Measurements from ENCODE around the gene SSUH2.
"Not testable (repeated sequence)": the region's sequence is repeated elsewhere in the genome, so short reads cannot be mapped to it uniquely, and the experiment has no call there.

The SSUH2 gene

GRCh38 chr3:8608791-8609467 lies 35.7 kb downstream of the SSUH2 start:
- DNase-seq (ENCODE audit: low read depth in 2 of 2) = no peak

DNA sequence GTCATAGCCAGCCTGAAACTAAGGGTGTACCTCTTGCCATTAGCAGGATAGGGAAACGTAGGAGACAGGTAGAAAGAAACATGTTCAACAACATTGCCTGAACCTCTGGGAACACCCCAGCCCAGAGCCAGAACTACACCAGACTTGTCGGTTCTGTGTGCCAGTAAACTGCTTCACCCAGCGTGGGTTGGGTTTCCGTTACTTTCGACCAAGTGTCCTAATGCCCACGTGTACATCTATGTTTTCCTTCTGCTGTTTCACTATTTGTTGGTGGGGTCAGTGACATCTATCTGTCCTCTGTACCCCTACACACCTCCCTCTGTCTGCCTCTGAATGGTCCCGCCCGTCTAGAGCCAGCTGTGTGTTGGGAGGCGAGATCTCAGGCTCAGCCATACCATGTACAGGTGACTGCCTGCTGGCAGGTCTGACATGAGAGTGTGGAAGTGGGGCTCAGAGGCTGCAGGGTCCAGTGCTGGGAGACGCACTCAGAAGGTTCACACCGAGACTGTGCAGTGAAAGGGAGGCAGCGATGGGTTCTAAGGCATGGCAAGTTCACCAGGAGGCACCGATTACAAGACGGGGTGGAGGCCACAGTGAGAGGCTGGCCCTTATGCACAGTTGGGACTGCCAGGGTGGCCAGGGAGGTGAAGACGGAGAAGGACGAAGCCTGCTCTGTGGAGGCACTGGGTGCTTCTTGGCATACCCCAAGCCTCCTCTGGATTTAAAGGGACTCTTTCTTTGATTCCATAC lies 36.4 kb downstream of the SSUH2 start:
- DNase-seq (ENCODE audit: low read depth in 2 of 2) = no peak

DNA sequence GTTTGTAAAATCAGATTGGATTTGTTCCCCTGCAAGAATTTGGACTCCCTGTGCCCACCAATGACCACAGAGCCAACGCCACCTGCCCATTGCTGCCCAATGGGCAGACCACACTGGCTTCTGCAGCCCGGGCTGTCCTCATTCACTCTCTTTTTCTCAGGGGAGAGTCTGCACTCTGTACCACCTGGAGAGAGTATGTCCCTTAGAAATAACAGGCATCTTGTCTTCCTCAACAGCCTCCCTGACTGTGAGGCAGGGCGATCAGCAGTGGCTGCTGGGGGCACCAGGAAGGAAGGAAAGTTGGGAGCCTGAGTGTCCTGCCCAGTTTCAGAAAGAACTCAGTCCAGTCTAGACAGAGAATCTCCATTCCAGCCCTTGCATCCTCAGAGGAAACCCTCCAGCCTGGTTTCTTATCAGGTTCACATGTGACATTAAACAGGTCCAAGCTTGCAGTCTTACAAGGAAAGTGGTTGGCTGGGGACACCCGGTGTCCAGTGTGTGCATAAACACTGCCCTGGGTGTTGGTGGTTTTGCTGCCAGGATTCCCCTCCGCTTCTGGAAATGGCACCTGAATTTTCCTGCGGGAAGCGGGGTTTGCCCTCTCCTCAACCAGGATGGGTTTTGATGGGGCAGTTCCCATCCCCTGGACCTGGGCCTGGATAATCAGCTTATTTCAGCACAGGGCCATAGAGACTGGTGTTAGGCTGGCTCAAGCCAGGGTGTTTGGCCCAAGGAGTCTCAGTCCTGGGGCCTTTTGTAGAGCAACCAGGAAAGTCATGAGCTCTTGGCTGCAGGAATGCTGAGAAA lies 37.2 kb downstream of the SSUH2 start:
- DNase-seq (ENCODE audit: low read depth in 2 of 2) = no peak

GRCh38 chr3:8606701-8607231 lies 37.8 kb downstream of the SSUH2 start:
- DNase-seq (ENCODE audit: low read depth in 2 of 2) = no peak

GRCh38 chr3:8604988-8605387 lies 39.6 kb downstream of the SSUH2 start:
- no peak for DNase-seq (ENCODE audit: low read depth in 2 of 2)

DNA sequence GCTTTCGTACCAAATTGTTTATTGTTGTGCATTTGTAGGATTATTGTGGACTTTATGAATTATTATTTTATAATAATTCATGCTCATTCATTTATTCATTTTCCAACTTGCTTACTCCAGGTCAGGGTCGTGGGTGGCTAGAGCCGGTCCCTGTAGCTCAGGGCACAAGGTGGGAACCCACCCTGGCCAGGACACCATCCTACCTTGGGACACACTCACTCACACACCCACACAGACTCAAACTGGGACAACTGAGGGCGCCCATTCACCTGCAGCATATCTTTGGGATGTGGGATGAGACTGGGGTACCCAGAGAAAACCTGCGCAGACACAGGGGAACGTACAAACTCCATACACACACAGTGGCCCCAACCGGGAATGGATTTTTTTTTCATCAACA lies 40.6 kb downstream of the SSUH2 start:
- no peak for DNase-seq (ENCODE audit: low read depth in 2 of 2)

GRCh38 chr3:8603115-8603710 lies 41.4 kb downstream of the SSUH2 start:
- no peak for DNase-seq (ENCODE audit: low read depth in 2 of 2)

- DNase-seq (ENCODE audit: low read depth in 2 of 2) = no peak
These were observed 44.1 kb downstream of the SSUH2 start for GRCh38 chr3:8600457-8600856.

- DNase-seq (ENCODE audit: low read depth in 2 of 2) = no peak
These were observed 45.5 kb downstream of the SSUH2 start for GRCh38 chr3:8599146-8599545.

DNA sequence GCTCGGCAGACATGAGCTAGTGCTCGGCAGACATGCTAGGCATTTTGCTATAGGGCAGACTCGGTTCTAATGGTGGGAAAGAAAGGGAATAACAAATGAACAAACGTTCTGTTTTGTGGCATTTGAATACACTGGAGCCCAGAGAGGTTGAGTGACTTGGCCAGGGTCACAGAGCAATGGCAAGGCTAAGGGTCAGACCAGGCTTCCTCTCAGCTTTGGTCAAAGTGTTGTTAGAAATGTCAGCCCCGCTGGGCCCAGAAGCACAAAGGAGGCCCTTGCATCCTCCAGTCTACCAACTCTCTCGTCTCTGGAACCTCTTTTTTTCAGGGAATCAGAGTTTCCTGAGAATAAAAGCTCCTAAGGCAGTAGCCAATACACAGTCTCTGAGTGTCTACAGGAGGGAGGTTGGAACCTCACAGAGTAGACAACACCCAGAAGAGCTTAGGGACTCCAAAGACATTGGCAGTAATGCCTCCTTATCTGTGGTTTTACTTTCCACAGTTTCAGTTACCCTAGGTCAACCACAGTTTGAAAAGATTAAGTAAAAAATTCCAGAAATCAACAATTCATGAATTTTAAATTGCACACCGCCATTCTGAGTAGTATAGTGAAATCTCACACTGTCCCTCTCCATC lies 47.3 kb downstream of the SSUH2 start:
- no peak for DNase-seq (ENCODE audit: low read depth in 2 of 2)

DNA sequence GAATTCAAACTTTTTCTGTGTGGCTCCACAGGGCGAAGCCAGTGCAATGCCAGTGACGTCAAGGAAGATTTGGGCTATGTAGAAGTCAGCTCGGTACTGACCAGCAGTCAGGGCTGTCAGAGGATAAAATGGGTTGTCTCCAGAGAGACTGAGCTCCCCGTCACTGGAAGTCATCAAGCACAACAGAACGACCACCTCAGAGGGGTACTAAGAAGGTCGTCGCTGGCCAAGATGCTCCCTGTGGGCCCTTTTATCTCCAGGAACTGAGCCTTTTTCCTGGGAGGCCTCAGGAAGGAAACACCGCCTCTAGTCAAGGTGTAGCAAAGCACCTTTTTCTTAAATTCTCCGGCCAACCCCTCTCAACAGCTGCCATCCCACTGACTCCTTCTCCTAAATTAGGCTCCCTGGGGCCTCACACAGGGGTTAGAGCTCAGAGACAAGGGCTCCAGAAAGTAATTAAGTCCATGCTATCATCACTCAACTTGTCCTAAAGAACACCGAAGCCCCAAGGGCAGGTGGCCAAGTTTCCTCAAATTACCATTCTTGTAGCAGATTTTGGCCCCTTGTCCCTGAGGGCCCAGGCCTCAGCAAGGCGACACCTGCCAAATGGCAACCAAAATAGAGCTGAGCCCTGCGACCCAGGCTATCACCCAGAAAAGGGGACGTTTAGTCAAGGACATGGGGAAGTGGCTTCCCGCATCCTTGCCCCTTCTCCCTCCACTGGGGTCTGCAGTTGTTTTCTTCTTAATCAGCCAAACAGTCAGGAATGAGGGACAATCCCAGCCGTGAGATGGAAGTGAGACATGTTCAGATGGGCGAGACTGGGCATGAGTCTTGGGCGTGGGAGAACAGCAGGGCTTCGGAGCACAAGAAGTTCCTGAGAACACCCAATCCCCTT lies 48.0 kb downstream of the SSUH2 start:
- no peak for DNase-seq (ENCODE audit: low read depth in 2 of 2)

DNA sequence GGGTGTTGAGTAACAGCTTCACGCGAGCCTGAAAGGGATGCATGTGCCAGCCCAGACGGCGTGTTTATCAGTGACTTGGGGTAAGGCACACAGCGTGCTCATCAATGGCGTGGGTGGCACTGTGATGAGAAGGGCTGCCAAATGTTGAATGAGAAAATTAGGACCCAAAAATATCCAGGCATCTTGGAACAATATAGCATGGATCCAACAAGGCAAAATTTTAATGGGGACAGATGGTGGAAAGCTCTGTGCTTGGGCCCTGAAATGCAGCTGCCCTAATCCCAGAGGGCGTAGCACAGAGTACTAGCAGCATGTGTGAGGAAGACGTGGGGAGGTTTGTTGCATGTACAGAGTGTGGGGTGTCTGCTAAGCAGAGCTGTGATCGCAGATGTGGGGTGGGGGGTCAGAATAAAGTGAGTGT lies 48.9 kb downstream of the SSUH2 start:
- no peak for DNase-seq (ENCODE audit: low read depth in 2 of 2)

- DNase-seq (ENCODE audit: low read depth in 2 of 2) = no peak
These were observed 49.3 kb downstream of the SSUH2 start for GRCh38 chr3:8595252-8595651.

DNA sequence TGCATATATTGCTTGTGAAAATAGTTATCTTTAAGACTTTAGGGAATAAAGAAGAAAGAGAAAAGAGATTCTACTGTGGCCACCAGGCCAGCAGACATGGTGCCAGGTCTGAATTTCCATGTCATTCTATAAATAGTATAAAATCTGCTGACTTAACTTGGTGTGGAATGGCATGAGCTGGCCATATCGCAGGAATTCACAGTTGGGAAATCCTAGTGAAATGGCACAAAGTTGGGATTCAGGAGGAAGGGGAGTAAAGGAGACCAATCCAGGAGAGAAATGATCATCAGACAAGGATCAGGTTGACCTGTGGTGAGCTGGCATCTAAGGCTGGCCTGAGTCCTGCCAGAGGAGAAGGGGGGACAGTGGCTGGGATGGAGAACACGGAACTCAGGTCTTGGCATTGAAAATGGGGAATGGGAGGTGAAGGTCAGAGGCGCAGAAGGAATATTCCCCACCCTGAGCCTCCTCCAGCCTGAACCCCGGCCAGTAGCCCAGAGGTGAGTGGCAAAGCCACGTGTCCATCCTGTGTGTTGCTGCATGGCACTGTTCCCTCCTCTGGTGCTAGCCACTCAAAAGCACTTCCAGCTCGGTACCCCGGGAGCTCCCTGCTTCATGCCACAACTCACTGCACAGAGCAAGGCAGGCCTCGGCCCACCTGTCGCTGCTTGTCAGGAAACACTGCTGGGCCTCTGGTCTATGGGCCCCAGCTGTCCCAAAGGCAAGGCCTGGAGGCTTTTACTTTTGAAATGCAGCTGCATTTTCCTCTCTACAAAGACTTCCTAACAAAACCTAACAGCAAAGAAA lies 51.4 kb downstream of the SSUH2 start:
- no peak for DNase-seq (ENCODE audit: low read depth in 2 of 2)

GRCh38 chr3:8589880-8590556 lies 54.6 kb downstream of the SSUH2 start:
- DNase-seq (ENCODE audit: low read depth in 2 of 2) = no peak

DNA sequence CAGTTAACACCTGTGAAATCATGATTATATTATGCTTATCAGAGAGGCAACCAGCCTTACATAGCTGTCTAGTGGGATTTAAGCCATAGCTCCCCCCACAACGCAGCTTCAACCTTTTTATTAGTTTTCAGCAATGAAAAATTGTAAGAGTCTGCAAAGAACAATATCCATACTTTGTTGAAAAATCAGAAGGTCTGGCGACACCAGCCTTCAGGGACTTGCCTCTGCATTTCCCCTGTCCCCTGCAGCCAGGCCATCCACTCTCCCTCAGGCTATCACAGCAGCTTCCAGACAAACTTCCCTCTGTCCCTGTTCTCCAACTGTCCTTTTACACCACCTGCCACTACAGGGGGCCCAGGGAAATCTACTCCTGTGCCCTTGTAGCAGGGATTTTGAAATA lies 59.9 kb downstream of the SSUH2 start:
- no peak for DNase-seq (ENCODE audit: low read depth in 2 of 2)

GRCh38 chr3:8581806-8582445 lies 62.7 kb downstream of the SSUH2 start:
- DNase-seq (ENCODE audit: low read depth in 2 of 2) = no peak

GRCh38 chr3:8581373-8581772 lies 63.2 kb downstream of the SSUH2 start:
- DNase-seq (ENCODE audit: low read depth in 2 of 2) = no peak

- DNase-seq (ENCODE audit: low read depth in 2 of 2) = not testable (repeated sequence)
These were observed 64.2 kb downstream of the SSUH2 start for GRCh38 chr3:8580434-8580833.

Data from stimulated activated CD4-positive, alpha-beta T cell treated with anti-CD3 and anti-CD28 coated beads, Interleukin-4, amount 100 ng/mL, for 48 hours (primary cell).